SW 1271 (cell line): ENCODE data around the gene SRPRA.
"Not testable (repeated sequence)": the region's sequence is repeated elsewhere in the genome, so short reads cannot be mapped to it uniquely, and the experiment has no call there.

Experiments
- DNase-seq, 2 experiments: peaks; one replicate each; lab custom pipeline; 2025; lab: John Stamatoyannopoulos, UW

The SRPRA gene

DNA sequence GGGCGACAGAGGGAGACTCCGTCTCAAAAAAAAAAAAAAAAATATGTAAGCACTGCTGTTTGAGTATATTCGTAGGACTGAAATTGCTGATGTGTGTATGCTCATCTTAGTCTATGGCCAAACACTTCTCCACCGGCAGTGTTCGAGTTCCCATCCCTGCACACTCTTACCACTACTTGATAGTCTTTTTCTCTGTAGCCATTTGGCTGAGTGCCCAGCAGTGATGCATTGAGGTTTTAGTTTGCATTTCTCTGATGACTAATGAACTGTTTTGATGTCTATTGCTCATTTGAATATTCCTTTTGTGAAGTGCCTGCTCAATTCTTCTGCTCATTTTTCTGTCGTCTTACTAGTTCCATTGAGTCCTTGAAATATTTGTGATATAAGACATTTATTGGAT lies 16.1 kb upstream of the SRPRA start:
- DNase-seq = peak; percentile 52 to 72

DNA sequence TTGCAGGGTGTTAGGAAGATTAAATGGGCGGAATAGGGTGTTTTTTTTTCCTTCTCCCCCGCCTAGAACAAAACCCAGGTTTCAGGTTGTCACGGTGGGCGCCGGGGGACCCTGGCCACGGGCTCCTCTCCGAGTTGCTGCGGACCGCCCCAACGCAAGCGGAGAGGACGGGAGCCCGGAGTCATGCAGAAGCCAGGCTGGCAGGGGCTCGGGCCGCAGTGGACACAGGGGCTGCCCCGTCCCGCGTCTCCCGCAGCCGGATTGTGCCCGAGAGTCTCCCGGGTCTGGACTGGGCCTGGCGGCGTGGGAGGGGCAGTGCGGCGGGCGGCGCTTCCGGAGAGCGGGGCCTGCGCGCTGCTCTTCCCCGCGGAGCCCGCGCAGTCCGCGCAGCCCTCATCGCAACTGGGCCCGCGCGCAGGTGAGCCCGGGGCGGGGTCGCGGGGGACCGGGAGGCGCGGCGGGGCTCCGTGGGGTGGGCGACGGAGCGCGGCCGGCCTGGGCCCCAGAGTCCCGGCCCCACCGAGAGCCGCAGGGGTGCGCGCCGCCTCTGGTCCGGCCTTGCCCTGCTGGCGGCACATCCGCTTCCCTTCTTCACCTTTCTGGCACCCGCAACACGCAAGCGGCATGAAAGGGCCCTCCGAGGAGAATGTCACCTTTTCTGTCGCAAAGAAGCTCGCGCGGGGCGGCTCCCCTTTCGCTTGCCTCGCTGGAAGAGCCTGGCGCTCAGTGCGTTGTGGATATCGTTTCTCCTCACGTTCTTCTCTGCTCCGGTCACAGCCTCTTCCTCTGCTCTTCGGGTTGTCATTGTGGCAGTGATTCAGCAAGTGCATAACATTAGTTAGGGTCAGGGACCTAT lies 14.3 kb upstream of the SRPRA start, which contains the start of gene TIRAP:
TSS of gene TIRAP (plus strand) at position 358 of the 856 bp plus-strand sequence. CDS start 7,802 bp downstream, outside the sequence.
- peak in 1 of 2 experiments; percentile 48 for DNase-seq

DNA sequence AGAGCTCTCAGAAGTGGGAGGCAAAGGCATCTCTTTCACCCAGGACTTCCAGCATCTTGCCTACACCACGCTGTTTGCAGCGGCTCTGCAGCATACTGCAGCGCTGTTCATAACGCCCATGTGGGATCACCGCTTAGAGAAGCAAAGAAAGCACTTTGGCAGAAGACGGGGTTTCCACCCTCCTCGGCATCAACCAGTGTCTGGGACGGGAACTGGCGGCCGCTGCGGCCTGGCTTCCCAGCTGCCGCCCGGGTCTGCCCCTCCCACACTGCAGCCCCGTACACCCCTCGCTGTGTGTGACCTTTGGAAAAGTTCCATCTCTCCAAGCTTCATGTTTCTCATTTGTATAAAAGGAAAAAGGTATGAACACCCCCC lies 13.7 kb upstream of the SRPRA start:
- DNase-seq = no peak

DNA sequence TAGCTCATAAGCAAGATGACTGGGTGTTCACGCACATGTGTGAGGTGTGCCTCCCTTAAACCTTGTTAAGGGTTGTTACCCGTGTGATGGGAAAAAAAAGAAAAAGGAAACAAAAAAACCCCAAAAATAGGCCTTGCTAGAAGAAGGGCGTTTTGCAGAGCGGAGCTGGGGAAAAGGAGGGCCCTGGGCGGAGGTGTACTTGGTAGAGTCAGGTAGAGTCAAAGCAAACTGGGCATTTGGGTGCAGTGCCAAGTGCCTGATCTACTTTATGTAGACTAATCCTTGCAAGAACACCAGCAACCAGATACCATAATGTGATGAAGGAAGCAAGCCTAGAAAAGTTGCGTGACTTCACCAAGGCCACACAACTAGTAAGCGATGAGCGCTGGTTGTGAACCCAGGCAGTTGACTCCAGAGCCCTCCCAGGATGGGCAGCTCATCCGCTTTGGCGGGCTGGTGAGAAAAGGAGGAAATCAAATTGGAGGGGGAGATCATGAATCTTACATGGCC lies 13.0 kb upstream of the SRPRA start:
- DNase-seq = no peak

DNA sequence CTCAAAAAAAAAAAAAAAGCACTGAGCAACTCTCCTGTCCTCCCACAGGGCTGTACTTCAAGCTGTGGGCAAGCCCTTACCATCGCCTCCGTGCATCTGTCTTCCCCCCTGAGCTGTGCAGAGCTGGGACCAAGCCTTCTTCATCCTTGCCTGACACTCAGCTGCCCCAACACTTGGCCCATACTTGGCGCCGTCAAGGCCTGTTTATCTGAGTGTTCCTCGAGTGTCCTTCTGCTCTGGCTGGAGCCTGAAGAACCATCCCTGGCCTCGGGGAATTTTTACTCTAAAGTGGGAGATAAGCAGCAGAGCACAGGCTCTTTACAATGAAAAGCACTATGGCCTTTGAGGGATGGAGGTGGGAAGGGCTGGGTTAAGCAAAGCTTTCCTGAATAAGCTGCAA lies 12.6 kb upstream of the SRPRA start:
- DNase-seq = no peak

DNA sequence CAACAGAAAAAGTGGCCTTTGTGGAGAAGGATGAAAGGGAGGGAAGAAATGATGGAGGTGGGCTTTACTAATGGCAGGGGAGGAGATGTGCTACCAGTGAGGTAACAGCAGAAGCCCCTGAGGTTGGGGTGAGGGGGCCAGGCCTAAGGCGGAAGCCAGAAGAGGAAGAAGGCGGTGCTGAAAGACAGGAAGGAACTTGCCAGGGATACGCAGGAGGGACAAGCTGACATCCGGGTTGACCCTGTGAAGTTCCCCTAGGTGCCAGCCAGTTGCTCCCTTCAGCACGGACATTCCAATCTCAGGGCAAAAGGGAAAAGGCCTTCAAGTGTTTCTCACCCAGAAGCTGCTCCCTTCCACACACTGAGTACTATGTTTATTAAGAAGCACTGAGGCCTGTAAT lies 11.9 kb upstream of the SRPRA start:
- no peak for DNase-seq

DNA sequence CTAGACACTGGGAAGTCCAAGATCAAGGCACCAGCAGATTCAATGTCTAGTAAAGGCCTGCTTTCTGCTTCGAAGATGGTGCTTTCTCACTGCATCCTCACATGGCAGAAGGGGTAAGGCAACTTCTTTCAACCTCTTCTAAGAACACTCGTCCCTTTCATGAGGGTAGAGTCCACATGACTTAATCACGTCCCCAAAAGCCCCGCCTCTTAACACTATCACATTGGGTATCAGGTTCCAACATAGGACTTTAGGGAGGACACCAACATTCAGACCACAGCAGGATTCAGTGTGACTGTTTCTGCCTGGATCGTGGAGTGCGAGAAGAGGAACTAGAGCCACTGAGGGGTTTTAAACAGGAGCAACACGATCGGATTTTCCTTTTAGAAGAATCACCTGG lies 10.5 kb upstream of the SRPRA start:
- DNase-seq = no peak

DNA sequence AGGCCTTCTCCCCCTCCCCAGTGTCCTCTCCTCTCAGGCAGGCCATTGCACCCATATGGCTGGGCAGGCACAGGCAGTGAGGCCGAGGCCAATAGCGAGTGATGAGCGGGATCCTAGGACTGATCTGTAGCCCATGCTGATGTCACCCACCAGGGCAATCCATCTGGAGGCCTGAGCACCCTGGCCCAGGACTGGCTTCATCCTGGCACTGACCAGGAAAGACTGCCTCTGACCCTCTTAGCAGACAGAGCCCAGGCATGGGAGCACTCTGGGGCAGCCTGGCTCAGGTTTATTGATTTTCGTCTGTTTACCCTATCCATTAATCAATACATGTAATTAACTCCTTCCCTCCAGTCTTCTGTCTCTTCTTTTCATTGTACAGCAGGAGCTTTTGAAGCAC lies 9.1 kb upstream of the SRPRA start:
- no peak for DNase-seq

DNA sequence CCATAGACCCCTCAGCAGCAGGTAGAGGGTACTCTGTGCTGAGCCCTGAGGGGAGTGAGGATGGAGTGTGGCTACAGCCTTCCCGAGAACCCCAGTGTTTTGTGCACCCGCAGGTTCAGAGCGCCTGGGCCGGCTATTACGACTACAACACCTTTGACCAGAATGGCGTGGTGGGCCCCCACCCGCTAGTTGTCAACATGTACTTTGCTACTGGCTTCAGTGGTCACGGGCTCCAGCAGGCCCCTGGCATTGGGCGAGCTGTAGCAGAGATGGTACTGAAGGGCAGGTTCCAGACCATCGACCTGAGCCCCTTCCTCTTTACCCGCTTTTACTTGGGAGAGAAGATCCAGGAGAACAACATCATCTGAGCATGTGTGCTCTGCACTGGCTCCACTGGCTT lies 8.6 kb upstream of the SRPRA start:
- DNase-seq = no peak

DNA sequence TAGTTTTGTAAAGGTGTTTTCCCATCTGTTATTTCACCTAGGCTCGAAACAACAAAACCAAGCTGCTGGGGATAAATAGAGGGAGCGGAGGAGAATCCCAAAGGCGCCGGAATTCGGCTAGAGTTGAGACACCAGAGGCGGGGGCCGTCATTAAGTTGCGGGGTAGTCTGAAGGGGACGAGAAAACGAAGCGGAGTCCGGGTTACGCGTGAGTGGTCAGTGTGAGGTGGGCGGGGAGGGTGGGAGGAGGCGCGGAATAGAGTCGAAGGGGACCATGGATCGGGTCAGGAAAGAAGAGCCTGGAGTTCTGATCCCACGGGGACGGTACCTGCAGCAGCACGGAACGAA lies 361 bp downstream of the SRPRA start:
- DNase-seq = no peak

DNA sequence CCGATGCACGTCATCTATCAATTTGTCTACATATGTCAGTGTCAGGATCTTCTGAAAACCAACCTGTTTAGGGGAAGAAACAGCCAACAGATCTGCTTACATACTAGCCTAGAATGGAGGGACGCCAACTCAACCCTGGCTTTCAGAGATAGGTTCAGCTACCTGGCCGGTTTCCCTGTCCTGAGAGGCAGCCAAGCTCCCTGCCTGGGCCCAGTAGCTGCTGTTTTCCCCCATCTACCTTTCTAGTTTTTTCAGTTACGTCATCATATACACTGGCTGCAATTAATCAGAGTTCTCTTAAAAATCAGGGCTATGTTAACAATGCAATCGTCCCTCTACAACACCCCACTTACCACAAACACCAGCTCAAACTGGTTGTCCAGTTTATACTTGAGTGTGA lies 1.0 kb downstream of the SRPRA start:
- DNase-seq = no peak

DNA sequence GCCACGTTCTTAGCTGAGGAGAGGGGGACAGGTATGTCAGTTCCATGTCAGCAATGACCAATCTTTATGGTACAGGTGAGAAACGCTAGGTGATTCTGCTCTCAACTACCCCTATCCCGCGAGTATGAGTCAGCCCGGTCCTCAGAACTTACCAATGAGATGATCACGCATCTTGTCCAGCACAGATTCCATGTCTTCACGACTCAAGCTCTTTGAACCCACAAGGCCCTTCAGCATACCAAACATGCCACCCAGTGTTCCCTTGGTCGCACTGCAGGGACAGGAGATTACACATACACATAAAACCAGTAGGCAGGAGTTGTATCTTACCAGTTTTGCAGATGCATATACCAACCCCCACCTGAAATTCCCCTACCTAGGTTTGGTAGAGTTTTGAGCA lies 2.9 kb downstream of the SRPRA start:
- no peak for DNase-seq

DNA sequence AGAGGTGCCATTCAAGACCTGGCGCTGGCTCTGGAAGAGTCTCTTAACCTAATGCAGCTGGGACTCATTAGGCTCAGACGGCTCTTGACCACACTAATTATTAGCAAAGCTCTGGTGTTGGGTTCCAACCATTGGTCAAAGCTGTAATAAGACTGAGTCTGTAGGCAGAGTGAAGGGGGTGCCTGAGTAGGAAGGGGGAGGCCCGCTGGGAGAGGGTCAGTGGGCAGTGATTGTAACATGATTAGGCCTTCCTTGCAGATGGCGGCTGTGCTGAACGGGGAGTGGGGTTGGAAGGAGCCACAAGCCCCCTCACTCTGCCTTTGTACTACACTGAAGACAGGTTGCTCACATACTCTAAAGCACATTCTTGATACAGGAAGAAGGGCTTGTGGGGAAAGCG lies 5.2 kb downstream of the SRPRA start:
- DNase-seq = no peak

DNA sequence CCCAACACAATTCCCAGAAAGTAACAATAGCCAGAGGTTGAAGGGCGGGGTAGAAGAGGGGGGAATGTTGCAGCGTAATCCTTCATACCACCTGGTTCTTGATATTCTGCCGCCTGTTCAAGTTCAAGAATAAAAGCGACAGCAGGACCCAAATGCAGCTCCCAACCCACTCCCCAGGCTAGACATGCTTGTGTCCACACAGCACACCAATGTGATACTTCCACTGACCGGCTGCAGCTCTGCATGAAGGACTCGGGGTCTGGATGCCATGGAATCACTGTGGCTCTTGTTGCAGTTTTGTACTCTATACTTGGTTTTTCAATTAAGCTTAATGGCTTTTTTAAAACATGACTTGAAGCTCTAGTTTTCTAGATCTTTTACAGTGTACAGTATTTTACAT lies 6.5 kb downstream of the SRPRA start:
- DNase-seq = no peak

DNA sequence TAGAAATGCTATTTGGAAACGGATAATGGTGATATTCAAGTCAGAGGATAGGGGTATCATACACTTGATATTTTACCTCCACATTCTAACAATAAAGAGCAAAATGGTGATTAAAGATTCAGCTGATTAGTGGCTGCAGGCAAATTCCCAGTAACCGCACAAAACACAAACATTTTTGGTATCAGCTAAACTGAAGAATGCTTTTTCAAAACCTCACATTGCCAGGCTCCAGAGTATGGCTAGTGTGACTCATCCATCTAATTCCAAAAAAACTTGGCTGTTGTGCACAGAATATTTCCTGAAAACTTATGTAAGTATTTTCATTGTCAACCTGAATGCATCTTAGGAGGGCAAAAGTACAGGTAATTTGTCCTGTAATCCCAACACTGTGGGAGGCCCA lies 10.9 kb downstream of the SRPRA start:
- DNase-seq = no peak

DNA sequence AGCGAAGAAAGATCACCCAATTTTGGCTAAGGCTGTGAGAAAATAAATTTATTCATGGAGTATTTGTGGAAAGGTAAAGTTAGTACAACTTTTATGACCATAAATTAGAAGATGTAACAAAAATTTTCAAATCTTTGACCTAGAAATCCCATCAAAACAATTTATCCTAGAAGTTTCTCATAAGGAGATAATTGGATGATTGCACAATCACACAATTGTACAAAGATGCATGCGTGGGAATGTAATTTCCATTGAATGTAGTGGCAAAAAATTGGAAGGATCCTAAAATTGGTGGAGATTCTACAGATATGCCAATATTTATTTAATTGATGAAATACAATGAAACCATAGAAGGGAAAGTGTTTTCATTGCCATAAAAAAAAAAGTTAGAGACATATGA lies 11.6 kb downstream of the SRPRA start:
- DNase-seq = no peak

DNA sequence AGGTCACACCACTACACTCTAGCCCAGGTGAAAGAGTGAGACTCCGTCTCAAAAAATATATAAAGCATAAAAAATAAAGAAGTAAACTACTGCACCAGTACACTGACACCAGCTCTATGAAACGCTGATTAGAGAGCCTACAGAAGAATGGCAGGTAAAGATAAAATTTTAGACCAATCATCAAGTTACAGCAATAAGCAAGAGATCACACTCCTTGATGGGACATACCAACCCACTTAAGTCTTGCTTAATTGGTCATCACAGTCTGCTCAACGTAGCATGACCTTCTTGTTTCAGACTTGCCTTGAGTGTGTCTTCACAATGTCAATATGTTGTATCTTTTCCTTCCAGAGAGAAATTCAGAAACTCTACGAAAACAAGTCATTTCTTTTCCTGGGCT lies 12.5 kb downstream of the SRPRA start:
- no peak for DNase-seq

DNA sequence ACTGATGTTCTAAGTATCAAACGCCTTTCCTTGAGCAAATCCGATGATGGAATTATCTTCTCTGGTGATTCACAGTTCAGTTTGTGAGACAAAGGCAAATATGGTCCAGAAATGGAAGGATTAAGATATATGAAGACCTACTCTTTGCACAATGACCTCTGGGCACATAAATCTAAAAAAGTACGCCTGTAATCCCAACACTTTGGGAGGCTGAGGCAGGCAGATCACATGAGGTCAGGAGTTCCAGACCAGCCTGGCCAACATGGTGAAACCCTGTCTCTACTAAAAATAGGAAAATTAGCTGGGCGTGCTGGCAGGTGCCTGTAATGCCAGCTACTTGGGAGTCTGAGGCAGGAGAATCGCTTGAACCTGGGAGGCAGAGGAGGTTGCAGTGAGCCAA lies 13.2 kb downstream of the SRPRA start:
- DNase-seq = not testable (repeated sequence)

DNA sequence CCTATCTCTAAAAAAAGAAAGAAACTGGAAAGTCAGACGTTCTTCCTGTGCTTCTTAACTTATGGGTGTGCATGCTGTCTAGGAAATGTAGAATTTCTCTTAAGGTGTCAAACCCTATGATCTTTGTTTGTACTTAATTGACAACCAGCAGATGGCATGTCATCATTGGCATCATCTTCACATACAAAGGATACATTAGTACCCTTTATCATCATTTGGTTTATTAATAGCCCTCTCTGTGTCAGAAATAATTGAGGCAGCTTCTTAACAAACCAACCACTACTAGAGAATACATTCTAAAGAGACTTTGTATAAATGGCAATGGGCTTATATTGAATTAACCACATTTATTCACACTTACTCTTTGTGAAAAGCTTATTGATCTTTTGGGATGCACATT lies 13.9 kb downstream of the SRPRA start:
- no peak for DNase-seq

DNA sequence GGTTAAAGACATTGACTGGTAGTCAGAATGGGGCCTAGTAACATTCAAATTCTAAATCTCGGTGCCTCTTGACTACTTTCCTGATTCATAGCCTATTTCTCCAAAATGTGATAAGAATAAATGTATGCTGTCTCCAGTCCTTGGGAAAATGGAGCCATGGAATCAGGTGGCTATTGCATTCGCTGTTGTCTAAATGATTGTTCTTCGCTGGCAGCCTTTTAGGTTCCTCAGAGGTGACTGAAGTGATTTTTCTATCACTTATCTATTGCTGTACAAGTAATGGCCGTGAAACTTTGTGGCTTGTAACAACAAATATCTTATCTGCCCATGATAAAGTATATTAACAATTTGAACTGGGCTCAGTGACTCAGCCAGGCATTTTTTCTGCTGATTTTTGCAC lies 15.4 kb downstream of the SRPRA start:
- no peak for DNase-seq

DNA sequence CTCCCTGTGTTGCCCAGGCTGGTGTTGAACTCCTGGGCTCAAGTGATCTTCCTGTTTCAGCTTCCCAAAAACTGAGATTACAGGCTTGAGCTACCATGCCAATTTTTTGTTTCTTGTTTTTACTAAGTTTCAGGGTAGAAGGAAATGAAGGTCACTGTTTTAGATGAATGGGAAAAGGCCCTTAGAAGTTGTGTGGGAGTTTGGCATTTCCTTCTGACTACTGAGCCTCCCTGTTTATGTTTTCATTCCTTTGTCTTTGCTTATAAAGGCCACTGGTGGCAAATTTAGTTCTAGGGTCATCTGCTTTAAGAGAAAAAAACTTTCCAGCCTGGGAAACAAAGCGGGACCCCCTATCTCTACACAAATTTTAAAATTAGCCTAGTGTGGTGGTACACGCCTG lies 22.1 kb downstream of the SRPRA start:
- no peak for DNase-seq

DNA sequence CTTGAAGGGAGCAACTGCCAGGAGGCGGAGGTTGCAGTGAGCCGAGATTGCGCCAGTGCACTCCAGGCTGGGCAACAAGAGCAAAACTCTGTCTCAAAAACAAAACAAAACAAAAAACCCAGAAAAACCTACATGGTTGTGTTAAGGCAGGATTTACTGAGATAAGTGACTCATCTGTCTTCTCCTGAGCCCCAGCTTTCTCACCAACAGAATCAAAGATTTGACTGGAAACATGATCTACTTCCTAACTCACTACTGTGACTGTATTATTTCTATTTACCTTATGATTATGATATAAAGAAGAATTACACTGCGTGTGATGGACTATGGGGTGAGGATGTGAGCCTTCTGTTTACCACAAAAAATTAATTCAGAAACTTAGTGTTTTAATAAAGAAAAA lies 35.3 kb downstream of the SRPRA start:
- no peak for DNase-seq

DNA sequence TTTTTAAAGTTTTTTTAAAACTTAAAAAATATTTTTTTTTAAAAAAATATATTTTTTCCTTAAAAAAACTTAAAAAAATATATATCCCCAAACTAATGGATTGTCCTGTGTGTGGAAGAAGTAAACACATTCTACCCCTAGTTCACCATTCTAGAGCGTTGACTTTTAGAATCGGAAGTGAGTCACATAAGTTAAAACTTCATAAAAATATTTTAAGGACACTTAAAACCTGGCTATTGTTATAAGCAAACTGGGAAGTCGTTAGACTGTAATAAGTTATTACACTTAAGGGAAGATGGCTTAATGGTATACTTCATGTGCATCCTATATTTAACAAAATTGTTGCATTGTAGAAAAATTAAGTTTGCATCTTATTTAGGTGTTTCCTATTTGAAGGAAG lies 36.0 kb downstream of the SRPRA start:
- no peak for DNase-seq
